ENCODE results near the gene MLEC. TPM values are rescaled to one million over a fixed set of nuclear protein-coding genes. Genes with fewer than 3 reads are reported as not detected.

Gene MLEC
- total and polyA plus RNA-seq, 2 of the 13 experiments (the other 11 are each of a cell fraction or from before 2014, with no cell fraction given): 49.8 to 156 TPM

GRCh38 chr12:120725659-120726509, 38.9 kb downstream of the MLEC start, which contains the start of gene ACADS (continued):
- peak; percentile 33; the same call in 1 of the 2 replicates for TF ChIP-seq KDM5A (IDR thresholded peaks at IDR 0.05; ENCODE audit: borderline replicate concordance, low read length)
- no peak for TF ChIP-seq LRRFIP1 (CRISPR knock-in tag; conservative IDR thresholded peaks at IDR 0.05)
- no peak for TF ChIP-seq SNRNP70 (IDR thresholded peaks at IDR 0.05; ENCODE audit: low read depth, low read length)
- no peak for TF ChIP-seq ZFYVE20 (CRISPR knock-in tag; IDR thresholded peaks at IDR 0.05; ENCODE audit: borderline replicate concordance, low read depth)
- TF ChIP-seq ZNF431 (CRISPR knock-in tag; IDR thresholded peaks at IDR 0.05; ENCODE audit: borderline replicate concordance, low read depth): no peak
- peak; percentile 80; the same call in 1 of the 2 replicates for TF ChIP-seq ZNF607 (CRISPR knock-in tag; IDR thresholded peaks at IDR 0.05; ENCODE audit: borderline replicate concordance)
- no peak for TF ChIP-seq SIN3A (IDR thresholded peaks at IDR 0.05; ENCODE audit: borderline replicate concordance, low read depth, low read length)
- no peak for TF ChIP-seq CREM (IDR thresholded peaks at IDR 0.05)
- no peak for TF ChIP-seq CREM (CRISPR knock-in tag; IDR thresholded peaks at IDR 0.05)
- no peak for TF ChIP-seq NCOA5 (CRISPR knock-in tag; IDR thresholded peaks at IDR 0.05)
- TF ChIP-seq MYNN (CRISPR knock-in tag; IDR thresholded peaks at IDR 0.05; ENCODE audit: low read depth): no peak
- TF ChIP-seq ZNF350 (CRISPR knock-in tag; IDR thresholded peaks at IDR 0.05; ENCODE audit: borderline replicate concordance, low read depth): no peak
- no peak for TF ChIP-seq ZNF772 (CRISPR knock-in tag; IDR thresholded peaks at IDR 0.05)
- TF ChIP-seq HNF4G (IDR thresholded peaks at IDR 0.05; ENCODE audit: borderline replicate concordance, low read depth, low read length): 0 out of 2 replicates have a peak, but pooled peaks have one; percentile 35
- no peak for TF ChIP-seq HNF4G (CRISPR knock-in tag; IDR thresholded peaks at IDR 0.05; ENCODE audit: borderline replicate concordance, low read depth)
- peak; percentile 59; the same call in 1 of the 2 replicates for TF ChIP-seq NFKB2 (CRISPR knock-in tag; IDR thresholded peaks at IDR 0.05; ENCODE audit: borderline replicate concordance)
- no peak for TF ChIP-seq KDM3A (CRISPR knock-in tag; IDR thresholded peaks at IDR 0.05; ENCODE audit: low read depth)
- peak; percentile 75; the same call in 1 of the 2 replicates for TF ChIP-seq ERF (CRISPR knock-in tag; IDR thresholded peaks at IDR 0.05)
- TF ChIP-seq NR1H2 (CRISPR knock-in tag; IDR thresholded peaks at IDR 0.05; ENCODE audit: borderline replicate concordance, low read depth): peak; percentile 65; the same call in 1 of the 2 replicates
- no peak; the same call in 1 of the 2 replicates for TF ChIP-seq BORCS8-MEF2B (CRISPR knock-in tag; IDR thresholded peaks at IDR 0.05)
- TF ChIP-seq KLF6 (CRISPR knock-in tag; IDR thresholded peaks at IDR 0.05): peak; percentile 62; the same call in 1 of the 2 replicates
- no peak for TF ChIP-seq EEA1 (CRISPR knock-in tag; IDR thresholded peaks at IDR 0.05; ENCODE audit: borderline replicate concordance)
- no peak for TF ChIP-seq ZNF143 (CRISPR knock-in tag; IDR thresholded peaks at IDR 0.05)
- TF ChIP-seq TEAD3 (CRISPR knock-in tag; optimal IDR thresholded peaks at IDR 0.05; ENCODE audit: borderline replicate concordance): peak; percentile 2
- TF ChIP-seq KDM6A (CRISPR knock-in tag; IDR thresholded peaks at IDR 0.05; ENCODE audit: low read depth): no peak
- no peak for TF ChIP-seq ZBTB1 (CRISPR knock-in tag; IDR thresholded peaks at IDR 0.05; ENCODE audit: borderline replicate concordance)
- TF ChIP-seq NR2C2 (CRISPR knock-in tag; IDR thresholded peaks at IDR 0.05; ENCODE audit: borderline replicate concordance): 0 out of 2 replicates have a peak, but pooled peaks have one; percentile 36
- TF ChIP-seq BCL6 (CRISPR knock-in tag; IDR thresholded peaks at IDR 0.05): no peak
